ENCODE measurements around the gene TSPAN31.
A peak's percentile ranks its signal among the peaks of the same experiment; 100 is the strongest.
"Not testable (repeated sequence)": the region's sequence is repeated elsewhere in the genome, so short reads cannot be mapped to it uniquely, and the experiment has no call there.

TSPAN31 gene

GRCh38 chr12:57767305-57767698 lies 22.5 kb downstream of the TSPAN31 start:
- no peak for DNase-seq (ENCODE audit: low read depth)

- no peak for DNase-seq (ENCODE audit: low read depth)
Observed at GRCh38 chr12:57767876-57768275, 23.0 kb downstream of the TSPAN31 start.

- no peak for DNase-seq (ENCODE audit: low read depth)
Observed at GRCh38 chr12:57769594-57769993, 24.8 kb downstream of the TSPAN31 start.

GRCh38 chr12:57770734-57771133 lies 25.9 kb downstream of the TSPAN31 start:
- no peak for DNase-seq (ENCODE audit: low read depth)

- DNase-seq (ENCODE audit: low read depth) = peak; percentile 76
Observed at GRCh38 chr12:57771236-57771872, 26.5 kb downstream of the TSPAN31 start.

- DNase-seq (ENCODE audit: low read depth) = peak; percentile 94
Observed at GRCh38 chr12:57771873-57772428, 27.1 kb downstream of the TSPAN31 start, which contains the start of gene METTL1. TSS of gene METTL1 (minus strand) at chr12:57772105. CDS start at chr12:57772083, 22 bp downstream.

- DNase-seq (ENCODE audit: low read depth) = no peak
Observed at GRCh38 chr12:57772429-57773322, 27.8 kb downstream of the TSPAN31 start, which contains the start of gene EEF1AKMT3. TSS of gene EEF1AKMT3 (plus strand) at chr12:57772614. CDS start at chr12:57772725, 111 bp downstream.

- not testable (repeated sequence) for DNase-seq (ENCODE audit: low read depth)
Observed at GRCh38 chr12:57774634-57775033, 29.8 kb downstream of the TSPAN31 start.

GRCh38 chr12:57775044-57775443 lies 30.2 kb downstream of the TSPAN31 start:
- no peak for DNase-seq (ENCODE audit: low read depth)

- no peak for DNase-seq (ENCODE audit: low read depth)
Observed at GRCh38 chr12:57775563-57776246, 30.9 kb downstream of the TSPAN31 start.

- DNase-seq (ENCODE audit: low read depth) = no peak
Observed at GRCh38 chr12:57776247-57776587, 31.4 kb downstream of the TSPAN31 start.

GRCh38 chr12:57777367-57777766 lies 32.5 kb downstream of the TSPAN31 start:
- no peak for DNase-seq (ENCODE audit: low read depth)

GRCh38 chr12:57777911-57778310 lies 33.1 kb downstream of the TSPAN31 start:
- DNase-seq (ENCODE audit: low read depth) = no peak

- DNase-seq (ENCODE audit: low read depth) = no peak
Observed at GRCh38 chr12:57779736-57780135, 34.9 kb downstream of the TSPAN31 start.

GRCh38 chr12:57780284-57780897 lies 35.6 kb downstream of the TSPAN31 start:
- no peak for DNase-seq (ENCODE audit: low read depth)

- no peak for DNase-seq (ENCODE audit: low read depth)
Observed at GRCh38 chr12:57781244-57781643, 36.4 kb downstream of the TSPAN31 start.

- DNase-seq (ENCODE audit: low read depth) = no peak
Observed at GRCh38 chr12:57781801-57782200, 37.0 kb downstream of the TSPAN31 start.

- no peak for DNase-seq (ENCODE audit: low read depth)
Observed at GRCh38 chr12:57782243-57782607, 37.4 kb downstream of the TSPAN31 start.

- peak; percentile 89 for DNase-seq (ENCODE audit: low read depth)
Observed at GRCh38 chr12:57782608-57783465, 38.0 kb downstream of the TSPAN31 start, which contains the start of gene TSFM. TSS of gene TSFM (plus strand) at chr12:57782787. CDS start at chr12:57782802, 15 bp downstream.

- DNase-seq (ENCODE audit: low read depth) = no peak
Observed at GRCh38 chr12:57783466-57783801, 38.6 kb downstream of the TSPAN31 start.

GRCh38 chr12:57783861-57784260 lies 39.0 kb downstream of the TSPAN31 start:
- DNase-seq (ENCODE audit: low read depth) = no peak
